Measurements from ENCODE around the gene GOLGA3.

GRCh38 chr12:132806857-132807256 is 21.8 kb downstream of the GOLGA3 start:
- no peak for TF ChIP-seq EZH2 (IDR thresholded peaks at IDR 0.05; ENCODE audit: low read length, unreplicated experiment)
- no peak for TF ChIP-seq CTCF (conservative IDR thresholded peaks at IDR 0.05; ENCODE audit: low read depth, low read length)
